GM04503 (cell line): Measurements from ENCODE around the gene KPNA5.
"Not testable (repeated sequence)": the region's sequence is repeated elsewhere in the genome, so short reads cannot be mapped to it uniquely, and the experiment has no call there.

Experiments
- DNase-seq: peaks from one replicate; pipeline ENCODE4 v3.0.0-alpha.2; 2012; ENCODE audit warnings: low read depth

KPNA5 gene

DNA sequence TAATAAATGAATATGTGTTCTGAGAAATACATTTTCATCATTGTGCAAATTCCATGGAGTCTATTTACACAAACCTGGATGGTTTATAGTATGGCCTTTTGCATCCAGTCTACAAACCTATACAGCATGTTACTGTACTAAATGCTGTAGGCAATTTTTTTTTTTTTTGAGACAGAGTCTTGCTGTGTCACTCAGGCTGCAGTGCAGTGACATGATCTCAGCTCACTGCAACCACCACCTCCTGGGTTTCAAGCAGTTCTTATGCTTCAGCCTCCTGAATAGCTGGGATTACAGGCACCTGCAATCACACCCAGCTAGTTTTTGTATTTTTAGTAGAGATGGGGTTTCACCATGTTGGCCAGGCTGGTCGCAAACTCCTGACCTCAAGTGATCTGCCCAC lies 22.9 kb downstream of the KPNA5 start:
- DNase-seq = not testable (repeated sequence)

DNA sequence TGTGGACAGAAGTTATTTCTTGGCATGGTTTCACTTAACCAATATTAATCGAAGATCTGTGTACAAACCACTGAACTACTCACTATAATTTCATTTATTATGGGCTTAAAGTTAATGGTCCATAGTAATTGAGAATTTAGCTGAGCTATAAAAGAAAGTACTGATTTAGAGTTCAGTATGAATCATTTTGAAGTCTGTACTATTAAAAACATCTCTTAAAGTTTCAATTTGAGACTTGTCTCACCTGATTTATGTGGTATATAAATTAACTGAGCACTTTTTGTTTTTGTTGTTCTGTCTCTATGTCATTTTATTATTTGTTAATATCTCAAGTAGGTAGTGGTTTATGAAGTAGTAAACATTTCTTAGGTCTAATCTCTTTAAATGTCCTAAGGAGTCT lies 24.9 kb downstream of the KPNA5 start:
- no peak for DNase-seq

DNA sequence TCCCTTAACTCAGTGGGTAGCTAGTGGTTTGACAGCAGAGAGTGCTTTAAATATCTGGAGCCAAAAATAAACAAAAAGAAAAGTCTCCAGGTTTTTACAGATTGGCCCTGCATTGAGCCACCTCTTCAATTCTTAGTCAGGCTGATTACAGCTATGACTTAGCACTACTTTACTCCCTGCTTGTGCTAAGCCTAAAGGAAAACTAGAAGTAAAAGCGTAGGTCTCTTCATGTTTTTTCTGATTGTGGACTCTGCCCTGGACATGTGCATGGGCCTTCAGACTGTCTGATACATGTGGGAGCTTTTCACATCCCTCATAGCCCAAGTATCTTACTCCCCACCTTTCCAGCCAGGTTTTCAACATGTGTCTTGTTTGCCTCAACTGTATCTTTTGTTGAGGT lies 33.3 kb downstream of the KPNA5 start:
- no peak for DNase-seq

DNA sequence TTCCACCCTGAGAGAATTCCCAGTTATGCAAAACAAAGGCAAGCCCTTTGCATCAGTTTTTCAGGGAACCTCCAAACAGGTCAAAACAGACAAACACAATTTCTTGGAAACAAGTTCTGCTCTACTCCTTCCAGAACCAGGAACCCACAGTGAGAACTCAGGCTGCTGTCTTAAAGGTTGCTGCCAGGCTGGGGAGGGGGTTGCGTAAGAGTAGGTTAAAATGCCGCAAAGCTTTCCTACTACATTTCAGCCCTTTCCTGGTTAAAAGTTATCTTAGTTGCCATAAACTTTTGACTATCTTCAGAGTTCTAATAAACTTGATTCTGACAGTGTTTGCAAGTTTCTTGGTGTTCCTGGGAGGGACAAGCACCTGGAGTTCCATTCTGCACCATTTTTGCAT lies 33.8 kb downstream of the KPNA5 start:
- DNase-seq = no peak

DNA sequence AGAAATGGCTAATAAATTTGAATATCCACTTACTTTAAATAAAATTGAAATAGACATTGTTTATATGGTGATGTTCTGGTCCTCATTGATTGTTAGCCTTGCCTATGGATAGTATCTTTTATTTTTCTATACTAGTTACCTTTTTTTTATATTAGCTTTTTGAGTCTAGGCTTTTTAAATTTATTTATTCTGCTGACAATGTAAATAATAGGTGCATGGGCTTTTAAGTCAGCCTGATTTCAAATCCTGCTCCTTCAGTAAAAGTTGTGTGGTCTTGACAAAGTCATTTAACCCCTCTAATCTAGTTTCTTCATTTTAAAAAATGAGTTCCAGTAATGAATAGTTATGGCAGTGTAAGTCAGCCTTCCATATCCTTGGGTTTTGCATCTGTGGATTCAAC lies 45.9 kb downstream of the KPNA5 start:
- DNase-seq = no peak

DNA sequence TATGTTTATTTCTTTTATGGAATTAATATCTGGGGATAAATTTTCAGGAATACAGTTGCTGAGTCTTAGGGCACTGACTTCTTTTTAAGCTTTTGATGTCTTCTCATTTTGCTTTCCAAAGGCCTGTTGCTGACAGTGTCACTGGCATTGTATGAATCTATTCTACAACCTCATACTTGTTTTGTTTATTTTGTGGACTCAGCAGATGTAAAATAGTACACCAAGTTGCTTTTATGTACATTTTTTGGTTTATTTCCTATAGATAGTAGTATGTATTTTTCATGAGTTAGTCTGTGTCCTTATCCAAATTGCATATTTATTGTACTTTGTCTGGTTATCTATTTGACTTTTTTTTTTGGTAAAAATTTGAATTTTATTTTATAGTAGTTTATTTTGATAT lies 49.5 kb downstream of the KPNA5 start:
- no peak for DNase-seq

DNA sequence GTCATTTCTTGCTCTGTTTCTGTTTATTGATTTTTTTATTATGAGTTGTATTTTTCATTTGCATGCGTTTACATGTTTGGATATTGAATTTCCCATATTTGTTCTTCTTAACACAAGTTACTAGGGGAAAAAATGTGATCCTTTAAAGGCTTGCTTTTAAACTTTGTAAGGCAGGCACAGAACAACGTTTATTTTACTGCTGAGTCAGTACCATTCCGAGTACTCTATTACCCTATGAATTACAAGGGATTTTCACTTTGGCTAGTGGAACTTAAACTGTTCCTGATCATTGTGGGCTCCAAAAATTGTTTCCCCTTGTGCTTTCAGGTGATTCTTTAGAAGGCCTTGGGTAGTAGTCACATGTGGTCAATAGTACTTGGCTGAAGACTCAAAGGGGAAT lies 56.0 kb downstream of the KPNA5 start:
- DNase-seq = no peak

DNA sequence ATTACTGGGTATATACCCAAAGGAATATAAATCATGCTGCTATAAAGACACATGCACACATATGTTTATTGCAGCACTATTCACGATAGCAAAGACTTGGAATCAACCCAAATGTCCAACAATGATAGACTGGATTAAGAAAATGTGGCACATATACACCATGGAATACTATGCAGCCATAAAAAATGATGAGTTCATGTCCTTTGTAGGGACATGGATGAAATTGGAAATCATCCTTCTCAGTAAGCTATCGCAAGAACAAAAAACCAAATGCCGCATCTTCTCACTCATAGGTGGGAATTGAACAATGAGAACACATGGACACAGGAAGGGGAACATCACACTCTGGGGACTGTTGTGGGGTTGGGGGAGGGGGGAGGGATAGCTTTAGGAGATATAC lies 59.5 kb downstream of the KPNA5 start:
- not testable (repeated sequence) for DNase-seq

DNA sequence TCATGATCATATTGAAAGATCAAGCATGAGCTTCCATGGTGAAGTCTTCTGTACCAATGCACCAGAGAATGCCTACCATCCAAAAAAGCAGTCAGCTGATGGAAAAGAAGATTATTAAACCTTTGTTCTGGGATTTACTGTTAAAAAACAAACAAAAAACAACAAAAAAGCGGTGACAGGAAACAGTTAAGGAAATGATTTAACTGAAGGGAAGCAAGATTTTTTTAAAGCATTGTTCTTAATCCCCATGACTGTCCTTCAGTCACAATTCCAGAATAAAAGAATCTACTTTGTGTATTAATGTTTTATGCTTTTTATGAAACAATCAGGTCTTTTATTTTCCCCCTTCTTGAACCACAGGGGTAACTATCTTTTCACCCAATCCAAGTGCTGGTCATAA lies 60.6 kb downstream of the KPNA5 start:
- DNase-seq = no peak

DNA sequence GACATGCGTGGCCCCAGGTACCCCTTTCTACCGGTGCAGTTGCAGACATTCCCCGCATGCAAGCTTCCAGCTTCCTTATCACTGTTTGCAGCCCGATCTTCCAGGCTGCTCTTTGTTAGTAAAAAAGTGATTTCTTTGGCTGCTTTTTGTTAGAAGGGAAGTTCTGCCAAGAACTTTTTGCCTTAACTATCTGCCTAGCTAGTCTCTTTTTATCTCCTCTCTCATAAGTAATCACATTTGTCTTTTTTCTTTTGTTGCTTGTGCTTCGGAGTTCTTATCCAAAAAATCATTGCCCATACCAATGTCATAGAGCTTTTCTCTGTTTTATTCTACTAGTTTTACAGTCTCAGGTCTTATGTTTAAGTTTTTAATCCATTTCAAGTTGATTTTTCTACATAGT lies 64.2 kb downstream of the KPNA5 start:
- DNase-seq = no peak

DNA sequence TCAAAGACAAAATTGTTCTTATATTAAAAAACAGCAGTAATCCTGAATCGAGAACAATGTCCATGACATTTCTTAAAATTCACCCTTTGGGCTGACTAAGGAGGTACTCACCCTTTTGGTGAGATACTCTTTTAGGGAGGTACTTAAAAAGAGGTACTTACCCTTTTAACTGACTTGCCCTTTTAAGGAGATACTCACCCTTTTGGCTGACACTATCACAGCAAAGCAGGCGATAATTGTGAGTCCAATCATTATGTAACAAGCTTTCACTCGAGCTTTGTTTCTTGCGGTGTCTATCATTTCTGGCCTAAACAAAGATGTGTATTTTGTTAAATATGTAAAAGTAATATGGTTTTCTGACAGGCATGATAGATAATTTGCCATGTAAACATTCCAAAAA lies 80.8 kb downstream of the KPNA5 start:
- no peak for DNase-seq

DNA sequence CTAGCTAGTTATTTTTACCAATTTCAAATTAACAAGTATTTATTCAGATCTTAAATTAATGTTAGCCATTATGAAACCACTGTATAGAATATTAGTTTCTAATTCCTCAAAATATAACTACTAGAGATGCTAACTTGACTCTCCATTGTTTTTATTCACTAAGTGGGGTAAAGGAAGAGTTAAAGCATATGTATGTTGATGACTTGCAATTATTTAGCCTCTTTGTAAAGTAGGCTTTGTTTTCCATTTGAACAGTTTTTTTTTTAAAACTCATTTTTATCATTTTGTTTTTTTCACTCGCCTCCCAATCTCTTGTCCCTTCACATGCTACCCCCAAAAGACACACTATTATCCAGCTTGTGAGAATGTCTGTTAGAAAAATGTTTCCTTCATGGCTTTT lies 81.2 kb downstream of the KPNA5 start:
- no peak for DNase-seq

DNA sequence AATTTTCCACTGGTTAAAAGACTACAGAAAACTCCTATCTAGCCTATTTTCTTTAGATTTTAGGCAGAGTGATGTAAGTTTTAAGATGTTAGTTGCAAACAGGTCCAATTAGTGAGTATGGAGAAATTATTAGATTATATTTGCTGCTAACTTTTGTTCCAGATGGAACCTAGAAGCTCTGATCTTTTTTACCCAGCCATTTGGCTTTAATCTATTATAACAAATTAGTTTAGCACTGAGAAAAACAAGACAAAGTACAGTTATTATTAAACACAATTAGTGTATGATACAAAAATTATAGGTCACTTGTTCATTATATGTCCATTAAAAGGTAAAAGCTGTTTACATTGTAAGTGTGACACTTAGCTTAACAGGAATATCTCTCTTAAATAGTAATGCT lies 82.0 kb downstream of the KPNA5 start:
- no peak for DNase-seq

DNA sequence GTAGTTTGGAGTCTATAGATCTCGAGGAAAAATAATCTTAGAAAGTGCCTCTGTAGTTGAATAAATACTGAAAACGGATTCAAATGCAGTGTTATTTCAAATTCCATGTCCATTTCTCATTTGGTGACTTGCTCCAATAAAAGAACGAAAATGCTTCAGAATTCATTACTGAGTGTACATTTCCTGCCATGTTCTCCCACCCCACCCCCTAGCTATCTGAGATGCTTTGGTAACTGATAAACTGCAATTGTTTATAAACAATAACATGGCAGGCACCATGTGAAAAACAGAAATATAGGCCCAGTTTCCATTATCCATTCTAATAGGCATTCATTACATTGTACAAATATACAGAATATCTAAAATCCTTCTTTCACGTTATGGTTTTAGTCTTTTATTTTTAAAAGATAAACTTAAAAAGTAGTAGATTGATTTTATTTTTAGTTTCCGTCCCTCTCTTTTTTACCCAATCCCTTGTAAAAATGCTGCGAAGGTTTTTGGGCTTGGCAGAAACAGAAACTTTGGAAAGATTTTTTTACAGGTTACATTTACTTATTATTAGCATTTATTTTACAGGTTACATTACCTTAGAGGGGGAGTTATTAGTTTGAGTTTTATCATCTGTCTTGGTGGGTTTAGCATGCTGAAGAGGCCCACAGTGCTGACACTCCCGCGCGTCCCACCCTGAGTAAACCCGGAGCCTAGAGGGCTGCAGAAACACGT lies 83.1 kb downstream of the KPNA5 start:
- no peak for DNase-seq

DNA sequence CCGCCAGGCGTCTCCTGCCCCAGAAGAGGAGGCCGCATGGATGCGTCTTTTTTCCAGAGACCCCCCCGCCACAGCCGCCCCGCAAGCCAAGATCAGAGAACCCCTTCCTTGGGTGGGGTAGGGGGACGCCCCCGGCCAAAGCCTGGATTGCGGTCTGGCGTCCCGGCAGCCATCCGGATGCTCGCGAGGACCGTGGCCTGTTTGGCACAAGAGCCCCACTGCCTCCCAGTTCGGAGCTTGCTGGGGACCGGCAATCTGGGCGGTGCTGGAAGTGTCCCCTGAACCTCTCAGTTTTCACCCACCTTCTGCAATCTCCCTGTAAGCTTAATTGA lies 83.6 kb downstream of the KPNA5 start:
- DNase-seq = no peak

DNA sequence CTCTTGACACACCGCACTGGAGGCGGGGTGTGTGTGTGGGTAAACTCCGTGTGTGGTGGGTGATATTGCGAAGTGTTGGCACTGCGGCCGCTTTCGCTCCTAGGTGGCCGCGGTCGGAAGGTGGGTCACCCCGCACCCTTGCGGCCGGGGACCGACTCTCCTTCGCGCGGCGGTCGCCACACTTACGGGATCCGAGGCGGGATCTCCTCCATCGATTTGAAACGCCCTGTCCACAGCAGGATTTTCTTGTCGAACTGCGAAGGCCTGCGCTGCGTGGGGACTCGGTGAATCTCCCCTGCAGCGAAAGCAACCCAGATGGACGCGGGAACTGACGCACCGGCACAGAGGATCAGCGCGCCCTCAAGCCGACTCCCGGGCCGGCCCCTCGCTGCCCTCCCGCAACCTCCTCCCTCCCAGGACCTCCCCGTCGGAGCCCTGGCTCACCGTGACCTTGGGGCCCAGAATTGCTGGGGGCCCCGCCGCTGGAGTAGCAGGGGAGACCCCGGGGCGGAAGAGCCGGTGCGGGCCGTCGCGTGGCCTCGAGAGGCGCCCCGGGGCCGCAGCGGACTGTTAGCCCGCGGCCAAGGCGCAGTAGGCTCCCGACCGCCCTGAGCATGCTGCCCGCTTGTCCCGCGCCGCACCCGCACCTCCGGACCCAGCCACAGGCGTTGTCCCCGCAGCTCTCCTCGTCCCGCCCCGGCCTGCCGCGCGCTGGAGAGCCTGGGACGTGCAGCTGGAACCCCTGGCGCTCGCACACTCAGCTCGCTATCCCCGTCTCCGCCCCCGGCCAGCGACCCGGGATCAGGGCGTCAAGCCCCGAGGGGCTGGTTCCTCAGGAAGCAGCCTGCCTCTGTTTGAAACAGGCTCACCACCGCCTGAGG lies 84.2 kb downstream of the KPNA5 start, which contains the start of gene FAM162B:
FAM162B (minus strand) TSS at position 759 of the 881 bp plus-strand sequence; CDS start at position 616, 143 bp downstream.
- DNase-seq = no peak

DNA sequence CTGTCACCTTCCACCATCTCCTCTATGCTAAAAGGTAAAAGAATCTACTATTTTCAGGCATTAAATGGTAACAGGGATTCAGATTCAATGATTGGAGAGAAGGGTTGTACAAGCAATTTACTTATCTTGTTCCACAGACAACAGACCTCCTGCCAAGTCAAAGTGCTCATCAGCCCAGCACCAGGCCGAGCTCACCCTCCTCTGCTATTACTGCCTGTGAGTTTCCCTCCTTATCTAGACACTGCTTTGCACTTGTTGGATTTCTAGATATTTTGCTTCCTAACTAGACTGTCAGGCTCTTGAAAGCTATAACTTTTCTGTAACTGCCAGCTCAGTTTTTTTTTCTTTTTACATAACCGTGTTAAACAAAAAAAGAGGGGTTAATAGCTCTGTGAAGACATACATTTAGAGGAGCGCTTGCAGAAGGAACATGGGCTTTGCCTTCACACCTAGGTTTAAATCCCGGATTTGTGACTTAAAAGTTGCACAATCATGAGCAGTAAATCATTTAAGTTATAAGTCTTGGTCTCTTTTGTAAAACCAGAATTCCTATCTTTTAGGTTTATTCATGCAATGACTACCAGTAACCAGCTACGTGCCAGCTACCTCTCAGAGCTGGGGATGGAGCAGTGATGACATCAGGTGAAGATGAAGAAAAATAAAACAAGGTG lies 85.6 kb downstream of the KPNA5 start:
- DNase-seq = no peak

DNA sequence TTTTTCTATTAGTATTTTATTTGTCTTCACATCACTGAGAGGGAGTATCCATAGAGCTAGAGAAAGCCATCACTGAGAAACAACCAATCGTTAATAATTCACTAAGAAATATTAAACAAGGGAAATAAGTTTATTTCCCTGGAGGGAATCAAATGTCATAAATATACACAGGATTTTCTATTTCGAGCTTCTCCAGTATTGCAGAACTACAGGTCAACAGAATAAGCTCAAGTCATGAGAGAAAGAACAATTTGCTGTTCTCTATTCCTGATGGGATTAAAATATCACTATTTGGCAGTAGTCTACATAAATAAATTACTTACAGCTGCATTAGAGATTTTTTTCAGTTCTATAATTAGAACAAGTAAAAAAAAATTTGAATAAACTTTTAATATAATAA lies 86.7 kb downstream of the KPNA5 start:
- no peak for DNase-seq

DNA sequence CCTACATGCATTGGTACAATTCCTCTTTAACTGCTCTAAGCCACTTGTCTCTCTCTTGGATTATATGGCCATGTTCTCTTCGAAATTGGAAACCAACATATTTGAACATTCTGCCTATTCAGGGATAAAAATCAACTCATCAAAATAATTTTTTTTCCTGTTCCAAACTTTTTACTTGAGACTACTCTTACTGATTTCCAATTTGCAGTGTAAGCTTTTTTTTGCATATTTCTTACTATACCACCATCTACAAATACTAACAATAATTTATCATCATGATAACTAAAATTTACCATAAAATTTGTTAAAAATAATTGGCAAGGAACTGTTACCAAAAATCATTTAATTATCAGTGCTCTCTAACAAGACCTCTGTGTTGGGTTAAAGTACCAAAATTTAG lies 91.4 kb downstream of the KPNA5 start:
- no peak for DNase-seq

DNA sequence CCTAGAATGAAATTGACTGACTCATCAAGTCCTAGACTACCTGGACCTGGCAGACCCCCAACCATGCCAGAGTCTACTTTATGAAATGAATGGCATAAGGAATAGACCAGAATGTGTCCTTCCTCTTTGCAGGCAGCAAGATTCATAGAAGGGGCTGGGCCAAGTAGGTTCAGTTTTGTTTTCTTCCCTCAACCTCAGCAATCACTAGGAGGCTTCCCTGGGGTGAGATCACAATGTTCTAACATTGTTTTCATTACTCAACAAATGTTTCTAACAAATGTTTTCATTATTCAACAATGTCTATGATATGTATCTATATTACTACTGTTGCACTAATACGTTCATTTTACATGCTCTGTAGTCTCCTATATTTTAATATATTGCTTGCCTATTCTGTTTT lies 92.9 kb downstream of the KPNA5 start:
- no peak for DNase-seq

DNA sequence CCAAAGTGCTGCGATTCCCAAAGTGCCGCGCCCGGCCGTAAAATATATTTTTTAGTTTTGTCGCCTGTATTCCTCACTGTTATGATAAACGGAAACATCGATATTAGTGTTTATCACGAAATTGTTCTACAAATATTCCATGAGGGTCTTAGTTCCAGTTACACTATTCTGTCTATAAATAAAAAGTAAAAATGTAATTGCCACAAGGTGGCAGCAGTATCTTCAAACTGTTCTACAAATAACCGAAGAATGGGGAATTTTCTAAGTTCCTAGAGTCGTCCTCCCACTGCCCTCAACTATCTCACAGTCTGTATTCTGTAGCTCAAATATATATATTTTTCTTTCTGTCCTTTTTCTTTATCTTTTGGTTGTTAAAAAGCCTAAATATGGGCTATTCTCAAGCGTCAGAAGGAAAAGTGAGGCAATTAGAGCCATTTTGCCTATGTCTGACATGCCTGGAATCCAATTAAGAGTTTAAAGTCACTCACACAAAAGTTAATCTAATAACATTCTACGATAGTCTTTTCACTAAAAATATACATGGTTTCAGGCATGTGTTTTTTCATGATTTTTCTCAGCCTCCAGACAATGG lies 98.7 kb downstream of the KPNA5 start:
- no peak for DNase-seq

DNA sequence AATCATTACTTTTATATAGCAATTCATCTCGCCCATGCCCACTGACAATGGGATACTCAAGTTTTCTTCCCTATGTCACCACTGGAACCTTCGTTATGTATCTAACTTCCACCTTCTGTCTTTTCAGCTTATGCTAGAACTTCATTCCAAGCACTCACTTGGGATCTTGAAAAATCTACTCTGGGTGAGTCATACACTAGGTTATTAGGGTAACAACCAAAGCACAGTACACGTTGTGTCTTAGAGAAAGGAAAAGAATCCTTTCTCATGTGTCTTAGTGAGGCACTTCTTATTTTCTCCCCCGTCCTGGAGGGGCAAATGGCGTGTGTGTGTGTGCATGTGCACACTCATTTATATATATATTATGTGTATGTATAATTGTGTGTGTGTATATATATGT lies 102.8 kb downstream of the KPNA5 start:
- DNase-seq = no peak
